Measurements from ENCODE around the gene TBL1X.

Gene TBL1X

GRCh38 chrX:9489234-9489633 is 24.4 kb downstream of the TBL1X start:
- TF ChIP-seq TAF1 (IDR thresholded peaks at IDR 0.05; ENCODE audit: borderline replicate concordance, insufficient read depth, low read length) (no peak), FOXP2 (optimal IDR thresholded peaks at IDR 0.05; ENCODE audit: borderline replicate concordance, extremely low read depth, extremely low read length, insufficient read depth) (no peak), REST (IDR thresholded peaks at IDR 0.05; ENCODE audit: insufficient read depth in 1 of 2, low read depth in 2 of 2, low read length in 2 of 2) (no peak), POLR2AphosphoS5 (IDR thresholded peaks at IDR 0.05; ENCODE audit: low read depth, low read length) (no peak)

- TF ChIP-seq REST (IDR thresholded peaks at IDR 0.05; ENCODE audit: insufficient read depth in 1 of 2, low read depth in 2 of 2, low read length in 2 of 2) (no peak), POLR2AphosphoS5 (IDR thresholded peaks at IDR 0.05; ENCODE audit: low read depth, low read length) (no peak), SIN3A (IDR thresholded peaks at IDR 0.05; ENCODE audit: borderline replicate concordance, insufficient read depth, low read length) (no peak), FOXP2 (optimal IDR thresholded peaks at IDR 0.05; ENCODE audit: borderline replicate concordance, extremely low read depth, extremely low read length, insufficient read depth) (no peak), TAF1 (IDR thresholded peaks at IDR 0.05; ENCODE audit: borderline replicate concordance, insufficient read depth, low read length) (no peak)
These were observed 28.0 kb downstream of the TBL1X start for GRCh38 chrX:9492901-9493300.

GRCh38 chrX:9493936-9494335 is 29.1 kb downstream of the TBL1X start:
- no peak for TF ChIP-seq FOXP2 (optimal IDR thresholded peaks at IDR 0.05; ENCODE audit: borderline replicate concordance, extremely low read depth, extremely low read length, insufficient read depth)

- no peak for TF ChIP-seq FOXP2 (optimal IDR thresholded peaks at IDR 0.05; ENCODE audit: borderline replicate concordance, extremely low read depth, extremely low read length, insufficient read depth)
- TF ChIP-seq TAF1 (IDR thresholded peaks at IDR 0.05; ENCODE audit: borderline replicate concordance, insufficient read depth, low read length) = no peak
- TF ChIP-seq SIN3A (IDR thresholded peaks at IDR 0.05; ENCODE audit: borderline replicate concordance, insufficient read depth, low read length) = no peak
- TF ChIP-seq REST (IDR thresholded peaks at IDR 0.05; ENCODE audit: insufficient read depth in 1 of 2, low read depth in 2 of 2, low read length in 2 of 2) = no peak
- TF ChIP-seq POLR2AphosphoS5 (IDR thresholded peaks at IDR 0.05; ENCODE audit: low read depth, low read length) = no peak
These were observed 29.9 kb downstream of the TBL1X start for GRCh38 chrX:9494771-9495170.

- no peak for TF ChIP-seq TAF1 (IDR thresholded peaks at IDR 0.05; ENCODE audit: borderline replicate concordance, insufficient read depth, low read length)
These were observed 30.6 kb downstream of the TBL1X start for GRCh38 chrX:9495496-9495895.

- TF ChIP-seq SIN3A (IDR thresholded peaks at IDR 0.05; ENCODE audit: borderline replicate concordance, insufficient read depth, low read length) (no peak), POLR2AphosphoS5 (IDR thresholded peaks at IDR 0.05; ENCODE audit: low read depth, low read length) (no peak), FOXP2 (optimal IDR thresholded peaks at IDR 0.05; ENCODE audit: borderline replicate concordance, extremely low read depth, extremely low read length, insufficient read depth) (no peak), REST (IDR thresholded peaks at IDR 0.05; ENCODE audit: insufficient read depth in 1 of 2, low read depth in 2 of 2, low read length in 2 of 2) (no peak), TAF1 (IDR thresholded peaks at IDR 0.05; ENCODE audit: borderline replicate concordance, insufficient read depth, low read length) (no peak)
These were observed 33.4 kb downstream of the TBL1X start for GRCh38 chrX:9498236-9498635.
